ENCODE results near the gene IRF4.
"Not testable (repeated sequence)": the region's sequence is repeated elsewhere in the genome, so short reads cannot be mapped to it uniquely, and the experiment has no call there.

Gene IRF4

GRCh38 chr6:370555-370954, 21.0 kb upstream of the IRF4 start:
- Histone ChIP-seq H2AFZ (ENCODE audit: low read depth, low read length, severe bottlenecking) (no peak overlapping the region), H3K79me2 (ENCODE audit: insufficient read depth, low read length) (no peaks in the 10 kb centered on the region), H3K27ac (ENCODE audit: low read depth, low read length) (no peak overlapping the region), H3F3A (ENCODE audit: insufficient read depth) (peaks cover 8% of the 10 kb centered on the region), H3K36me3 (ENCODE audit: low read length) (no peaks in the 10 kb centered on the region), H3K9me2 (replicated peaks; ENCODE audit: insufficient read depth, low read length) (no peaks in the 10 kb centered on the region), H3K4me2 (ENCODE audit: low read depth, low read length, poor library complexity, severe bottlenecking) (no peak overlapping the region), H3K9me3 (ENCODE audit: insufficient read depth, low read length) (no peaks in the 10 kb centered on the region), H3K4me3 (ENCODE audit: insufficient read depth, low read length, poor library complexity, severe bottlenecking) (no peak overlapping the region), H3K9ac (ENCODE audit: low read length) (no peak overlapping the region), H3K27me3 (ENCODE audit: low read length) (no peaks in the 10 kb centered on the region), H4K20me1 (ENCODE audit: low read depth, low read length) (no peaks in the 10 kb centered on the region)
- TF ChIP-seq EZH2phosphoT487 (conservative IDR thresholded peaks at IDR 0.05; ENCODE audit: low read length) (no peak), CTCF (IDR thresholded peaks at IDR 0.05; ENCODE audit: insufficient read depth, low read length, poor library complexity, severe bottlenecking) (no peak)

GRCh38 chr6:371851-372250, 19.7 kb upstream of the IRF4 start:
- H2AFZ ChIP-seq (ENCODE audit: low read depth, low read length, severe bottlenecking); H3K4me3 ChIP-seq (ENCODE audit: insufficient read depth, low read length, poor library complexity, severe bottlenecking); H4K20me1 ChIP-seq (ENCODE audit: low read depth, low read length); H3K9ac ChIP-seq (ENCODE audit: low read length); H3K36me3 ChIP-seq (ENCODE audit: low read length); H3K79me2 ChIP-seq (ENCODE audit: insufficient read depth, low read length); H3K27ac ChIP-seq (ENCODE audit: low read depth, low read length); H3K27me3 ChIP-seq (ENCODE audit: low read length); H3K9me2 ChIP-seq (replicated peaks; ENCODE audit: insufficient read depth, low read length); H3K9me3 ChIP-seq (ENCODE audit: insufficient read depth, low read length): not testable (repeated sequence)
- peak overlapping the region; percentile 10 for H3K4me2 ChIP-seq (ENCODE audit: low read depth, low read length, poor library complexity, severe bottlenecking)
- H3F3A ChIP-seq (ENCODE audit: insufficient read depth) = peaks cover 17% of the 10 kb centered on the region

- H3F3A ChIP-seq (ENCODE audit: insufficient read depth) = peaks cover 22% of the 10 kb centered on the region
These were observed 19.1 kb upstream of the IRF4 start for GRCh38 chr6:372336-372911.

GRCh38 chr6:373031-373430, 18.5 kb upstream of the IRF4 start:
- Histone ChIP-seq H3K9me3 (ENCODE audit: insufficient read depth, low read length) (no peaks in the 10 kb centered on the region), H2AFZ (ENCODE audit: low read depth, low read length, severe bottlenecking) (no peak overlapping the region), H4K20me1 (ENCODE audit: low read depth, low read length) (no peaks in the 10 kb centered on the region), H3K9me2 (replicated peaks; ENCODE audit: insufficient read depth, low read length) (no peaks in the 10 kb centered on the region), H3K4me3 (ENCODE audit: insufficient read depth, low read length, poor library complexity, severe bottlenecking) (no peak overlapping the region), H3K27ac (ENCODE audit: low read depth, low read length) (peak overlapping the region; percentile 41), H3K79me2 (ENCODE audit: insufficient read depth, low read length) (no peaks in the 10 kb centered on the region), H3F3A (ENCODE audit: insufficient read depth) (peaks cover 29% of the 10 kb centered on the region), H3K36me3 (ENCODE audit: low read length) (no peaks in the 10 kb centered on the region), H3K4me2 (ENCODE audit: low read depth, low read length, poor library complexity, severe bottlenecking) (peak overlapping the region; percentile 10), H3K27me3 (ENCODE audit: low read length) (no peaks in the 10 kb centered on the region), H3K9ac (ENCODE audit: low read length) (no peak overlapping the region)
- peak; percentile 92; the same call in 1 of the 2 replicates for TF ChIP-seq EZH2phosphoT487 (conservative IDR thresholded peaks at IDR 0.05; ENCODE audit: low read length)
- no peak for TF ChIP-seq CTCF (IDR thresholded peaks at IDR 0.05; ENCODE audit: insufficient read depth, low read length, poor library complexity, severe bottlenecking)

More at GRCh38 chr6:372336-372911, 19.1 kb upstream of the IRF4 start:
- Histone ChIP-seq H3K79me2 (ENCODE audit: insufficient read depth, low read length) (no peaks in the 10 kb centered on the region), H3K9me2 (replicated peaks; ENCODE audit: insufficient read depth, low read length) (no peaks in the 10 kb centered on the region), H3K9me3 (ENCODE audit: insufficient read depth, low read length) (no peaks in the 10 kb centered on the region), H3K9ac (ENCODE audit: low read length) (no peak overlapping the region), H3K27me3 (ENCODE audit: low read length) (no peaks in the 10 kb centered on the region), H2AFZ (ENCODE audit: low read depth, low read length, severe bottlenecking) (no peak overlapping the region), H3K4me2 (ENCODE audit: low read depth, low read length, poor library complexity, severe bottlenecking) (peak overlapping the region; percentile 10), H3K36me3 (ENCODE audit: low read length) (no peaks in the 10 kb centered on the region), H4K20me1 (ENCODE audit: low read depth, low read length) (no peaks in the 10 kb centered on the region), H3K4me3 (ENCODE audit: insufficient read depth, low read length, poor library complexity, severe bottlenecking) (no peak overlapping the region), H3K27ac (ENCODE audit: low read depth, low read length) (peak overlapping the region; percentile 41)
- TF ChIP-seq CTCF (IDR thresholded peaks at IDR 0.05; ENCODE audit: insufficient read depth, low read length, poor library complexity, severe bottlenecking) = no peak
